BLaER1 (cell line): ENCODE measurements around the gene LPIN1.

ENCODE experiments used
- H3K27ac ChIP-seq: shearing (Covaris generic); formaldehyde crosslinking; 2 replicates; pipeline ENCODE4 v1.8.1; 2022
- H3K27me3 ChIP-seq: shearing (Covaris generic); formaldehyde crosslinking; 2 replicates; pipeline ENCODE4 v1.8.1; 2022
- H3K36me3 ChIP-seq: shearing (Covaris generic); formaldehyde crosslinking; 2 replicates; pipeline ENCODE4 v1.8.1; 2022
- H3K4me1 ChIP-seq: shearing (Covaris generic); formaldehyde crosslinking; 2 replicates; pipeline ENCODE4 v1.8.1; 2022
- H3K4me2 ChIP-seq: shearing (Covaris generic); formaldehyde crosslinking; 2 replicates; pipeline ENCODE4 v1.8.1; 2022
- H3K4me3 ChIP-seq: shearing (Covaris generic); formaldehyde crosslinking; 2 replicates; pipeline ENCODE4 v1.8.1; 2022
- H3K9ac ChIP-seq: shearing (Covaris generic); formaldehyde crosslinking; 2 replicates; pipeline ENCODE4 v1.8.1; 2022
- H3K9me3 ChIP-seq: shearing (Covaris generic); formaldehyde crosslinking; 2 replicates; pipeline ENCODE4 v1.8.1; 2022
- H4K20me1 ChIP-seq: shearing (Covaris generic); formaldehyde crosslinking; 2 replicates; pipeline ENCODE4 v1.8.1; 2022
- Cebpa-rat ChIP-seq: shearing (Covaris generic); IDR thresholded peaks from 2 replicates; pipeline ENCODE4 v1.8.1; 2022

The LPIN1 gene

DNA sequence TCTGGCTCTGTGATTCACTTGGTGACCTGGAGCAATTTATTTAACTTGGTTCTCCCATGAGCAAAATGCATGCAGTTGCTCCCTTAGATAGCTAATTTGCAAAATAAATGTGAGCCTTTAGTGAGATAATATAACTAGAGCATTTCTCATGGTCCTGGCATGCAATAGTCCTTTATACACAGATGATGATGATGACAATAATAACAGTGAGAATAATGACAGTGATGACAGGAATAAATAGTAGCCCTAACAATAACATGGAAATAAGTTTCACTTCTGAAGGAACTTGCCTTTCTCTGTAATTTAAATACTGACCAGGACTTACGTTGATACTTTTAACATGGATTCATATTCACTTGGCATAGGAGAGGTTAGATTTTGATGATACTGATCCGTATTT, 49.2 kb downstream of the LPIN1 start:
- Histone ChIP-seq H3K4me2 (no peak overlapping the region), H3K4me1 (no peaks in the 10 kb centered on the region), H3K9ac (no peak overlapping the region), H3K27me3 (no peaks in the 10 kb centered on the region), H3K9me3 (peaks cover 6% of the 10 kb centered on the region), H3K36me3 (peaks cover 96% of the 10 kb centered on the region), H4K20me1 (no peaks in the 10 kb centered on the region), H3K27ac (no peak overlapping the region), H3K4me3 (no peak overlapping the region)
- TF ChIP-seq Cebpa-rat, result no peak

DNA sequence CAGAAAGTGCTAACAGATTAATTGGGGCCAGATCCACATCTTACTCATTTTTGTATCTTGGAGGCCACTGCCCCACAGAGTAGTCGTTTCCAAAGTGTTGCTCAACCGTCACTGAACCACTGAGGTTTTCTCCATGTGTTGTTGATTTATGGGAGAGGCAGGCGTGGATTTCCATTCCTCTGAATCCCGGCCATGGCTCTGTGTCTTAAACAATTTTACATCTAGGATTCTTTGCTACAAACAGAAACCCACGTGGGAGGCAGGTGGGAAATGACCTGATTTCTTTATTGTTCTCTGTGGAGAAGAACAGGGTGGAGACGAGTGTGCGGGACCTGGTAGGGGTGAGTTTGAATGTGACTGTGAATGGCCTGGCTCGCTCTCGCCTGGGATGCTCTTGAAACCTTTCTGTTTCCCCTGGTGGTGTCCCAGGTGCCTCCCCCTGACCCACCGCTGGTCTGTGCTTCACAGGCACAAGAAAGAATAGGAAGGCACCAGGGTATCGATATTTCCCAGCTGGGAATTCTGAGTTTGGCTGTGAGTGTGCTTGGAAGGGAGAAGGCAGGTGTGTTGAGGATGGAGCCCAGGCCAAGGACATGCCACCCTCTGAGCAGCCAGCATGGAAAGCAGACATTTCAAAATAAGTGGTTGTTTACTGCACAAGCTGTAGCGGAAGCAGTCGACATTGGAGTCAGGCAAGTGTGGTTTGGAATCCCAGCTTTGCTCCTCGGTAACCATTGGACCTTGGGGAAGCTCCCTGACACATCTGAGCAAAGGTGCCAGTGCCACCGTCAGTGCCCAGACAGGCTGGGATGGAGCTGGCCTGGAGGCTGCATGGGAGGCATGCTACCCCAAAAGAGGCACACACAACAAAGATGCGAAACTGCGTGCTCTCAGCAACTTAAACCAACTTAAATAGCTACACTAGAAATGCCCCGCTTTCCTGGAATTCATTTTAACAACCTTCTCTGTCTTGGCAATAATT, 50.0 kb downstream of the LPIN1 start:
- peaks cover 99% of the 10 kb centered on the region for H3K36me3 ChIP-seq
- no peak for TF ChIP-seq Cebpa-rat
- H3K9me3 ChIP-seq, result no peaks in the 10 kb centered on the region
- no peak overlapping the region for H3K9ac ChIP-seq
- H3K4me1 ChIP-seq, result no peaks in the 10 kb centered on the region
- H4K20me1 ChIP-seq, result no peaks in the 10 kb centered on the region
- H3K4me3 ChIP-seq, result no peak overlapping the region
- no peaks in the 10 kb centered on the region for H3K27me3 ChIP-seq
- H3K27ac ChIP-seq, result no peak overlapping the region
- H3K4me2 ChIP-seq, result no peak overlapping the region

DNA sequence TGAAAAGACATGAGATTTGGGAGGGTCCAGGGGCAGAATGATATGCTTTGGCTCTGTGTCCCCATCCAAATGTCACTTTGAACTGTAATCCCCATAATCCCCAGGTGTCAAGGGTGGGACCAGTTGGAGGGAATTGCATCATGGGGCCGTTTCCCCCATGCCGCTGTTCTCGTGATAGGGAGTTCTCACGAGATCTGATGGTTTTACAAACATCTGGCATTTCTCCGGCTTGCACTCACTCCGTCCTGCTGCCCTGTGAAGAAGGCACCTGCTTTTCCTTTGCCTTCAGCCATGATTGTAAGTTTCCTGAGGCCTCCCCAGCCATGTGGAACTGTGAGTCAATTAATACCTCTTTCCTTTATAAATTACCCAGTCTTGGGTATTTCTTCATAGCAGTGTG, 51.4 kb downstream of the LPIN1 start:
- Histone ChIP-seq H3K4me3 (no peak overlapping the region), H3K9ac (no peak overlapping the region), H3K4me1 (no peaks in the 10 kb centered on the region), H3K27ac (no peak overlapping the region), H4K20me1 (no peaks in the 10 kb centered on the region), H3K27me3 (no peaks in the 10 kb centered on the region), H3K9me3 (no peaks in the 10 kb centered on the region), H3K4me2 (no peak overlapping the region), H3K36me3 (peaks cover 99% of the 10 kb centered on the region)
- TF ChIP-seq Cebpa-rat, result no peak

DNA sequence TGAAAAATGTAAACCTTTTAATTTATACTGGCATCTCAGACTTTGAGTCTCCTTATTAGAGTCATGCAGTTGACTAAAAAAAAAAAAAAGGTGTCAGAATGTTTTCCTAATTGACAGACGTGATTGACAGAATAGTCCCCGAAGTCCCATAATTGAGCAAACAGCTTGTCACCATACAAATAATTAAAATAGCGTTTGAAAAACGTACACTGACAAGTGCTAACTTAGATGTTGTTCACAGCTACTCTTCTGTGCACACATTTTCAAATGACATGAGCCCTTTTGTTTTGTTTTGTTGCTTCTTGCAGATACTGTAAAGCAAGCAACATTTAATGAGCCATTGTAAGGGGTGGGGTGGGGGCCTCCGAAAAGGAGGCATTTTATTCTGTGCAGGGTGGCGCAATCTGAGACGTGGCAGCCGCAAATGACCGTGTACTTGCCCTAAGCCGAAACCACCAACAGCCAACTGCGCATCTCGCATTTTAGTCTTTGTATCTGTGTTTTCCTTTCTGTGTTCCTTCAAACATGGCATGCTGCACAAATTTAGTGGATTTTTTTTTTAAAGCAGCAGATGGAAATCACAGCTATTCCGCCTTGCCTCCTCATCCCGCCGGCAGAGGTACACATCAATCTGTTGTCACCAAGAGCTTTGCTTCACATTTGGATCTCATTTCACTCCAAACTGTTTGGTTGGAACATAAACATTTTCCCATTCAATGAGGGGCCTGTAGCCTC, 52.4 kb downstream of the LPIN1 start:
- Histone ChIP-seq H3K9me3 (no peaks in the 10 kb centered on the region), H3K4me2 (no peak overlapping the region), H3K4me3 (no peak overlapping the region), H4K20me1 (no peaks in the 10 kb centered on the region), H3K4me1 (no peaks in the 10 kb centered on the region), H3K27me3 (no peaks in the 10 kb centered on the region), H3K27ac (no peak overlapping the region), H3K9ac (no peak overlapping the region), H3K36me3 (peaks cover 99% of the 10 kb centered on the region)
- TF ChIP-seq Cebpa-rat, result no peak

DNA sequence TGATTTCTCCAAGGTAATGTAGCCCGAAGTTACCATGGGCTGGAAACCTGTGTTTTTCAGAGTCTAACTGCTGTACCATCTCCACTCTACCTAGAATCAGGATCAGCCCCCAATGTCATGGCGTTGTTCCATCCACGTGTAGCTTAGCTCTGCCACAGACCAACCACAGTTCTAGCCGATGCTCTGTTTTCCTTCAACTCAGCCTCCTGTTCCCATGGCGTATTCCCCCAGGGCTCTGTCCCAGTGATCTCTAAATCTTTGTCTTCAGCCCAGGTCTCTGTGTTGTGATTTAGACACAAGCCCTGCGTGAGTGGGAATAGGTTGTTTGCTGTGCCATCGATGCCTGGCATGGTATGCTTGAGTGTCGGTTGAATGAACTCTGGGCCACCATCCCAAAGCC, 53.4 kb downstream of the LPIN1 start:
- Histone ChIP-seq H3K4me2 (no peak overlapping the region), H4K20me1 (no peaks in the 10 kb centered on the region), H3K36me3 (peaks cover 99% of the 10 kb centered on the region), H3K27ac (no peak overlapping the region), H3K27me3 (no peaks in the 10 kb centered on the region), H3K4me3 (no peak overlapping the region), H3K4me1 (no peaks in the 10 kb centered on the region), H3K9ac (no peak overlapping the region), H3K9me3 (no peaks in the 10 kb centered on the region)
- TF ChIP-seq Cebpa-rat, result no peak

DNA sequence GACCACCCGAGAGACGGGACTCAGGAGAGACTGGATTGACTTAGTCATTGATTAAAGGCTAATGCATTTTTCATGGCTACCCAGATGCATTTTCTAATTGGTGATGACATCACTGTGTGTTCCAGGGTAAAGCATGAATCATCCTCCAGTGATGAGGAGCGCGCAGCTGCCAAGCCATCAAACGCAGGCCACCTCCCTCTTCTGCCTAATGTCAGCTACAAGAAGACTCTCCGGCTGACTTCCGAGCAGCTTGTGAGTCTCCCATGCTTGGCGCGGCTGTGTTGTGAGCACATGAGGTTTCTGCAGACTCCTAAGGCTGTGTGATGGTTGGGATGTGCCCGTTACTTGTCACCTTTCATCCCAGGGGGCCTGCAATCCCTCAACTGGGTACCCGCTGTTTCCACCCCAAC, 56.4 kb downstream of the LPIN1 start:
- peaks cover 99% of the 10 kb centered on the region for H3K36me3 ChIP-seq
- no peak for TF ChIP-seq Cebpa-rat
- no peaks in the 10 kb centered on the region for H3K9me3 ChIP-seq
- H3K4me1 ChIP-seq, result peaks cover 10% of the 10 kb centered on the region
- no peaks in the 10 kb centered on the region for H4K20me1 ChIP-seq
- H3K4me2 ChIP-seq, result no peak overlapping the region
- H3K27me3 ChIP-seq, result no peaks in the 10 kb centered on the region
- no peak overlapping the region for H3K27ac ChIP-seq
- H3K4me3 ChIP-seq, result no peak overlapping the region
- H3K9ac ChIP-seq, result no peak overlapping the region

DNA sequence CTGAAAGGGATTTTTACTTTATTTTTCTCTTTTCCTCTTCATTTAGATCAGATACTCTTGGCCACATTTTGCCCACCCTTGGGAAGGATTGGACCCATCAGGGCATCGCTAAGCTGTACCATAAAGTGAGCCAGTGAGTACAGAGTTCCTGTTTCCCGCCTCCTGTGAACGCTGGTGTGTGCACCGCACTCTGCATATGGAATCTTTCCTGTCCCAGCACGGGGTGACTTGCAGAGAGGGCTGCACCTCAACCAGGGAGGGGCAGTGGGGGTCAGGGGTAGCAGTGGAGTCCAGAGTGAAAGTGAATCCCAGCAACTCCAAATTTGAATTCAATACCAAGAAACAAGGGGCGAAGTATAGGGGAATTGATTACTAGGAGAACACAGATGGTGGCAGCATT, 58.6 kb downstream of the LPIN1 start:
- H3K27ac ChIP-seq, result no peak overlapping the region
- TF ChIP-seq Cebpa-rat, result no peak
- no peak overlapping the region for H3K4me2 ChIP-seq
- no peak overlapping the region for H3K9ac ChIP-seq
- H3K4me1 ChIP-seq, result peaks cover 10% of the 10 kb centered on the region
- H3K4me3 ChIP-seq, result no peak overlapping the region
- H4K20me1 ChIP-seq, result no peaks in the 10 kb centered on the region
- no peaks in the 10 kb centered on the region for H3K27me3 ChIP-seq
- peaks cover 100% of the 10 kb centered on the region for H3K36me3 ChIP-seq
- H3K9me3 ChIP-seq, result no peaks in the 10 kb centered on the region

DNA sequence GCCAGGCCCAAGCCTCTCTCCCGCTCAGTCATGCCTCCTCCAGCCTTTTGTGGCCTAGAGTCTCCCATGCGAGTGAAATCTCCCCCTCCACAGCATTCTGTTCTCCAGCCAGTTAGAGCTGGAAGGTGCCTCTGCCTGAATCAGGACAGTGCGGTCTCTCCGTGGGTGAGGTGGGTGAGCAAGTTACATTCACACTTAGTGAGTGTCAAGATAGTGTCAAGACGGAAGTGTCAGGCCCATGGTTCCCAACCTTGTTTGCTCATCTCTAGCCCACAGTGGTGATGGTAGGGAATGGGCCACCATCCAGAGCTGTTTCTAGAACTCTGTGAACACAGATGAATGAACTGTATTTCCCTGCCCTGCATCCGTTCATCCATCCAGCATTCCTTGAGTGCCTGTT, 59.5 kb downstream of the LPIN1 start:
- peaks cover 100% of the 10 kb centered on the region for H3K36me3 ChIP-seq
- no peak for TF ChIP-seq Cebpa-rat
- H3K4me3 ChIP-seq, result no peak overlapping the region
- no peak overlapping the region for H3K4me2 ChIP-seq
- no peaks in the 10 kb centered on the region for H4K20me1 ChIP-seq
- no peaks in the 10 kb centered on the region for H3K27me3 ChIP-seq
- peaks cover 10% of the 10 kb centered on the region for H3K4me1 ChIP-seq
- no peak overlapping the region for H3K27ac ChIP-seq
- no peak overlapping the region for H3K9ac ChIP-seq
- H3K9me3 ChIP-seq, result no peaks in the 10 kb centered on the region

DNA sequence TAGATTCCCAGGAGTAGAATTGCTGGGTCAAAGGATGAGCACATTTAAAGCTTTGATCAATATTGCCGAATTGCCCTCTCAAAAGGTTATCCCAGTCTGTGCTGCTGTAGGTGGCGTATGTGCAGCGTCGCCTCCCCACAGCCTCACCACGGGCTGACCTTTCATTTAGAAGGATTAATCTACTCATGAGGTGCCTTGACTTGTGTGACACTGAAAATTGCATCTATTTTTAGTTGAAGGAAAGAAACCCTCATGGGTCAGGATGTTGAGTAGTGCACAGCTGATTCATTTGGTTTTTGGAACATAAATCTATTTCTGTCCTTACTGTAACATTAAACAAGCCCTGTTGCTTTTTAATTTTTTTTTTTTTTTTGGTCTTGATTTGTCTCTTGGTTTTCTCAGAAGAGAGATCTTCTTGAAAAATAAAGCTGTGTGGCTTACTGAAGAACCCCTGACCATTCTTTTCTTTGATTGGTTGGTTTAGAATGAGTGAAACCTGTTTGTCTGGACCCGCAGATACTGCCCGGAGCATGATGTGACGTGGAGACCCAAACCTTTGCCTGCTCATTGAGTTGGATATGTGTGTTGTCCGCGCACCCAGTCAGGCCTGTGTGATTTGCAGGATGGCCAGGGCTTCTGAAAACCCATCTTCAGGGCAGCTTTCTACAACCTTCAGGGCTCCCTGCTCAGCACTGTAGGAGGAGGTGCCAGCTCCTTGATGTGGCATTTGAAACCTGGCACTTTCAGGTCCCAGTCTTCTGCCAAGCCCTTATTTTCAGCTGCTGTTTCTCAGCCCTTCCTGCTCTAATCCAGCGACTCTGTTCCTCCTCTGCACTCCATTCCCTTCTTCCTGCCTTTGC, 61.0 kb downstream of the LPIN1 start:
- no peak overlapping the region for H3K9ac ChIP-seq
- no peak for TF ChIP-seq Cebpa-rat
- H3K36me3 ChIP-seq, result peaks cover 96% of the 10 kb centered on the region
- no peak overlapping the region for H3K27ac ChIP-seq
- no peak overlapping the region for H3K4me3 ChIP-seq
- H3K4me1 ChIP-seq, result peaks cover 10% of the 10 kb centered on the region
- H3K27me3 ChIP-seq, result no peaks in the 10 kb centered on the region
- H4K20me1 ChIP-seq, result no peaks in the 10 kb centered on the region
- H3K4me2 ChIP-seq, result 0 out of 2 replicates have a peak overlapping the region, but pooled peaks have one; percentile 13
- no peaks in the 10 kb centered on the region for H3K9me3 ChIP-seq
